Measurements from ENCODE around the gene TRNAU1AP.

- TF ChIP-seq BCL11A (IDR thresholded peaks at IDR 0.05; ENCODE audit: low read depth, low read length): no peak
- no peak for TF ChIP-seq RFX5 (IDR thresholded peaks at IDR 0.05; ENCODE audit: low read depth, low read length)
- TF ChIP-seq REST (IDR thresholded peaks at IDR 0.05; ENCODE audit: low read depth, low read length): no peak
- peak; percentile 68 for TF ChIP-seq POLR2AphosphoS5 (IDR thresholded peaks at IDR 0.05; ENCODE audit: low read length)
- no peak for TF ChIP-seq TCF7 (IDR thresholded peaks at IDR 0.05; ENCODE audit: borderline replicate concordance)
- no peak for TF ChIP-seq YY1 (IDR thresholded peaks at IDR 0.05; ENCODE audit: low read depth, low read length)
Observed at GRCh38 chr1:28577738-28578536, 25.1 kb downstream of the TRNAU1AP start.

All from GM12878 (cell line).